HAP-1 (cell line): Measurements from ENCODE around the gene TGFA.

ENCODE experiments used
- DNase-seq, 2 experiments: peaks; one replicate each; pipeline ENCODE4 v3.0.0-alpha.2; 2016 to 2020; ENCODE audit warnings: low spot score in 2 of 2
- H3K27me3 ChIP-seq: fragments of 250-450 bp; sonication (Bioruptor Pico); 2 replicates; pipeline ENCODE4 v1.5.1; 2020; ENCODE audit warnings: low read depth, mild to moderate bottlenecking, moderate library complexity
- H3K36me3 ChIP-seq: fragments of 250-450 bp; sonication (Bioruptor Pico); replicated peaks from 2 replicates; pipeline ENCODE4 v1.5.1; 2020; ENCODE audit warnings: mild to moderate bottlenecking
- H3K4me1 ChIP-seq: fragments of 250-450 bp; sonication (Bioruptor Pico); 2 replicates; pipeline ENCODE4 v1.5.1; 2020; ENCODE audit warnings: mild to moderate bottlenecking
- H3K4me3 ChIP-seq: fragments of 250-450 bp; sonication (Bioruptor Pico); 2 replicates; pipeline ENCODE4 v1.5.1; 2020; ENCODE audit warnings: mild to moderate bottlenecking, moderate library complexity
- H3K9me3 ChIP-seq: fragments of 250-450 bp; sonication (Bioruptor Pico); 2 replicates; pipeline ENCODE4 v1.5.1; 2020; ENCODE audit warnings: mild to moderate bottlenecking, moderate library complexity
- in situ Hi-C: fragments of 300-500 bp; cut with MboI; formaldehyde crosslinking; loops from 3 replicates; pipeline ENCODE4 v1.14.3; 2020; ENCODE audit warnings: low sequenced_read_pairs, inconsistent platforms, mixed read lengths

The TGFA gene

GRCh38 chr2:70412294-70413070 is 141.1 kb downstream of the TGFA start:
- H3K9me3 ChIP-seq, result no peaks in the 10 kb centered on the region
- no peaks in the 10 kb centered on the region for H3K36me3 ChIP-seq
- H3K27me3 ChIP-seq, result no peaks in the 10 kb centered on the region; the same call in 1 of the 2 replicates
- no peak for DNase-seq
- no peaks in the 10 kb centered on the region for H3K4me1 ChIP-seq
- H3K4me3 ChIP-seq, result no peak overlapping the region
- in situ Hi-C loops, result no loop called here

- no peaks in the 10 kb centered on the region for H3K9me3 ChIP-seq
- H3K4me1 ChIP-seq, result no peaks in the 10 kb centered on the region
- in situ Hi-C loops, result no loop called here
- no peak overlapping the region for H3K4me3 ChIP-seq
- H3K27me3 ChIP-seq, result no peaks in the 10 kb centered on the region; the same call in 1 of the 2 replicates
- DNase-seq, result no peak
- no peaks in the 10 kb centered on the region for H3K36me3 ChIP-seq
These were observed 142.0 kb downstream of the TGFA start for GRCh38 chr2:70411483-70412125.

DNA sequence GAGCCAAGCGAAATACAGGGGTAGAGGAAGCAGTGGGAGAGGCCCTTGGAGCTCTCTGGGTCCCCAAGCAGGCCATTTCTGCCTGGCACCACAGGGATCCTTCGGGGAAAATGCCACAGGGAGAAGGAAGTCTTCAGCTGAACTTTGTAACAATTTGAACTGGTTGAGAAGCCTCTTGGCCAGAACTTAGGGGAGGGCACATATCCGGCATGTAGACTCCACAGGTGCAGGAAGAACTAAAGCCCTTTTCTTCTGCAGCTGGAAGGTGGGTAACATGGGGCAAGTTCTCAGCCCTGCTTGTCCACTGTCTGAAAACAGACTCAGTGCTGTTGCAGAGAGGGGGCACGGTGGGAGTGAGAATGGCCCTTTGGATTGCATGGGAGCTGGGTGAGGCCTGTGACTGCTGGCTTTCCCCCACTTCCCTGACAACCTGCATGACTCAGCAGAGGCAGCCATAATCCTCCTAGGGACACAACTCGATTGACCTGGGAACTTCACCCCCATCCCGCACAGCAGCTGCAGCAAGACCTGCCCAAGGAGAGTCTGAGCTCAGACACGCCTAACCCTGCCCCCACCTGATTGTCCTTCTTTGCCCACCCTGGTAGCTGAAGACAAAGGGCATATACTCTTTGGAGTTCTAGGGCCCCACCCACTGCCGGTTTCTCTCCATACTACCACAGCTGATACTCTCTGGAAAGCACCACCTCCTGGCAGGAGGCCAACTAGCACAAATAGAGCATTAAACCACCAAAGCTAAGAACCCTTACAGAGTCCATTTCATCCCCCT is 150.2 kb downstream of the TGFA start:
- no peaks in the 10 kb centered on the region for H3K36me3 ChIP-seq
- H3K27me3 ChIP-seq, result peaks cover 6% of the 10 kb centered on the region; the same call in 1 of the 2 replicates
- in situ Hi-C loops, result no loop called here
- peak in 1 of 2 experiments; percentile 52 for DNase-seq
- H3K4me3 ChIP-seq, result no peak overlapping the region
- no peaks in the 10 kb centered on the region for H3K4me1 ChIP-seq
- no peaks in the 10 kb centered on the region for H3K9me3 ChIP-seq

GRCh38 chr2:70400539-70400938 is 153.1 kb downstream of the TGFA start:
- Histone ChIP-seq H3K36me3 (no peaks in the 10 kb centered on the region), H3K4me3 (no peak overlapping the region), H3K27me3 (peaks cover 7% of the 10 kb centered on the region; the same call in 1 of the 2 replicates), H3K4me1 (no peaks in the 10 kb centered on the region), H3K9me3 (no peaks in the 10 kb centered on the region)
- in situ Hi-C loops, result no loop called here
- DNase-seq, result no peak

DNA sequence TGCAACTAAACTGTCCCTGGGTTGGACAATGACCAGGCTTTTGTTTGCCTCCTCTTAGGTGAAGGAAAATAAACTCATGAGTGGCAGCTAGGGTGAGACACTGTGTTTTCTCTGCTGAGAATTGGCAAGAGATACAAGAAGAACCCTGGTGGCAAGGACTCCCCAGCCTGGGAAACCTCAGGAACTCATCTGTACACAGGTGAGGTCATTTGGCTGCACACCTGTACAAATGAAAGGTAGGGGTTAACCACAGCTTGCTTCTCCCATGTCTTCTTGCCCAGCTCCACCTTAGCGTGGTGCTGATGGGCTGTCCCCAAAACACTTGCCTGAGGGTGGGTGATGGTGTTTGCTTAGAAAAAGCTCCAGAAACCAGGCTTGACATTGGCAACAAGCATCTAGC is 154.6 kb downstream of the TGFA start:
- DNase-seq, result no peak
- no peak overlapping the region for H3K4me3 ChIP-seq
- H3K9me3 ChIP-seq, result no peaks in the 10 kb centered on the region
- in situ Hi-C loops, result no loop called here
- no peaks in the 10 kb centered on the region for H3K4me1 ChIP-seq
- no peaks in the 10 kb centered on the region for H3K36me3 ChIP-seq
- peaks cover 7% of the 10 kb centered on the region; the same call in 1 of the 2 replicates for H3K27me3 ChIP-seq
